Endodermal cell (in vitro differentiated cells): Measurements from ENCODE around the gene GOLGA5. TPM values are rescaled to one million over a fixed set of nuclear protein-coding genes. Genes with fewer than 3 reads are reported as not detected.

ENCODE experiments used
- DNase-seq: peaks from one replicate; pipeline ENCODE4 v3.0.0-alpha.2; 2017
- H3K27ac ChIP-seq: 2 replicates; pipeline ENCODE4 v1.5.1; 2013; ENCODE audit warnings: mild to moderate bottlenecking, low read depth, low read length, moderate library complexity
- H3K27me3 ChIP-seq: 2 replicates; pipeline ENCODE4 v1.6.1; 2013; ENCODE audit warnings: mild to moderate bottlenecking, low read length, moderate library complexity; ENCODE audit not compliant: insufficient read depth, control insufficient read depth, poor library complexity, severe bottlenecking
- H3K36me3 ChIP-seq: 2 replicates; pipeline ENCODE4 v1.7.0; 2013; ENCODE audit warnings: mild to moderate bottlenecking, low read length, moderate library complexity; ENCODE audit not compliant: control insufficient read depth, insufficient read depth
- H3K4me1 ChIP-seq: one replicate; pipeline ENCODE4 v1.7.0; 2013; ENCODE audit warnings: low read length; ENCODE audit not compliant: control insufficient read depth, insufficient read depth
- H3K4me3 ChIP-seq: 2 replicates; pipeline ENCODE4 v1.5.1; 2013; ENCODE audit warnings: mild to moderate bottlenecking, low read length, moderate library complexity
- H3K9ac ChIP-seq: 2 replicates; pipeline ENCODE4 v1.6.1; 2013; ENCODE audit warnings: mild to moderate bottlenecking, low read length, moderate library complexity; ENCODE audit not compliant: poor library complexity, severe bottlenecking; ENCODE audit errors: extremely low read depth
- H3K9me3 ChIP-seq: 2 replicates; pipeline ENCODE4 v1.6.1; 2013; ENCODE audit warnings: mild to moderate bottlenecking, low read length, moderate library complexity; ENCODE audit not compliant: control insufficient read depth
- H3K27ac Mint-ChIP-seq: 2 replicates; pipeline ENCODE4 v1.8.0; 2020; ENCODE audit warnings: mixed read lengths
- H3K27me3 Mint-ChIP-seq: 2 replicates; pipeline ENCODE4 v1.8.0; 2021; ENCODE audit warnings: mild to moderate bottlenecking, mixed read lengths; ENCODE audit not compliant: insufficient read depth
- H3K36me3 Mint-ChIP-seq: 2 replicates; pipeline ENCODE4 v1.8.0; 2020; ENCODE audit warnings: low read depth, mixed read lengths
- H3K4me1 Mint-ChIP-seq: 2 replicates; pipeline ENCODE4 v1.8.0; 2020; ENCODE audit warnings: mixed read lengths
- H3K4me3 Mint-ChIP-seq: 2 replicates; pipeline ENCODE4 v1.8.0; 2020; ENCODE audit warnings: mild to moderate bottlenecking, moderate library complexity, mixed read lengths
- H3K9me3 Mint-ChIP-seq: 2 replicates; pipeline ENCODE4 v1.8.0; 2020; ENCODE audit warnings: mild to moderate bottlenecking, mixed read lengths
- CTCF ChIP-seq: fragments of 200-600 bp; sonication (generic); conservative IDR thresholded peaks from 2 replicates; pipeline ENCODE4 v1.5.0; 2021; ENCODE audit warnings: antibody characterized with exemption, mild to moderate bottlenecking
- WGBS, 2 experiments: methylation state at CpG; one replicate each; pipeline versions ENCODE4 v1.1.5 to v1.1.7; 2013; ENCODE audit warnings: missing lambda C conversion rate in 2 of 2, mixed read lengths in 1 of 2; ENCODE audit not compliant: insufficient coverage in 1 of 2, insufficient read length in 1 of 2; 5-methylcytosine and 5-hydroxymethylcytosine counted together
- total RNA-seq, 2 donors: library from RNA; stranded (reverse); fragmentation: NEBNext Ultra II Directional in 1 of 2; extraction: Animal tissue kit (Norgen Biotek cat#: 25700) in 1 of 2; gene quantifications; 2 replicates in 1 of 2; 3 replicates in 1 of 2; pipeline ENCODE4 v1.2.1, GENCODE V29; 2021

GOLGA5 gene
- total RNA-seq, 2 donors from 2014 or later = 29.3 to 41.1 TPM

DNA sequence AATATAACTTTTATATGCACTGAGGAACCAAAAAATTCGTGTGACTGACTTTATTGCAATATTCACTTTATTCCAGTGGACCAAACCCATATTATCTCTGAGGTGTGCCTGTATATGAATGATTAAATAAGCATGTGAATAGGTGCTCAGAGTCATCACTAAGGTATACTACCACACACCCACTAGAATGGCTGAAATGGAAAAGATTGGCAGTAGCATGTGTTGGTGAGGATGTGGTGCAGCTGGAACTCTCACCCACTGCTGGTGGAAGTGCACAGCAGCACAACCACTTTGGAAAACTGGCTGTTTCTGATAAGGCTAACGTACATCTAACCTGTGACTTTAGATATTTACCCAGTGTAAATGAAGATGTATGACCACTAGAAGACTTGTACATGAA is 36.8 kb downstream of the GOLGA5 start:
- peaks cover 8% of the 10 kb centered on the region for H3K4me1 Mint-ChIP-seq
- H3K4me3 Mint-ChIP-seq = no peak overlapping the region
- peaks cover 78% of the 10 kb centered on the region for H3K36me3 ChIP-seq

GRCh38 chr14:92832137-92832700 is 38.1 kb downstream of the GOLGA5 start:
- H3K27ac Mint-ChIP-seq = no peak overlapping the region
- Histone ChIP-seq H3K9ac (no peak overlapping the region), H3K4me1 (no peaks in the 10 kb centered on the region), H3K4me3 (no peak overlapping the region), H3K27me3 (no peaks in the 10 kb centered on the region), H3K9me3 (no peaks in the 10 kb centered on the region), H3K36me3 (peaks cover 82% of the 10 kb centered on the region), H3K27ac (no peak overlapping the region)
- DNase-seq = no peak
- H3K4me3 Mint-ChIP-seq = no peak overlapping the region
- TF ChIP-seq CTCF = no peak
- no peaks in the 10 kb centered on the region for H3K27me3 Mint-ChIP-seq
- H3K9me3 Mint-ChIP-seq = no peaks in the 10 kb centered on the region
- peaks cover 8% of the 10 kb centered on the region for H3K4me1 Mint-ChIP-seq
- H3K36me3 Mint-ChIP-seq = peaks cover 53% of the 10 kb centered on the region
- 60 to 79% methylated on average over 2 to 7 of the region's 7 CpGs for WGBS, 2 experiments

More for the DNA sequence above, 36.8 kb downstream of the GOLGA5 start:
- H3K27ac Mint-ChIP-seq = no peak overlapping the region
- Histone ChIP-seq H3K27ac (no peak overlapping the region), H3K9me3 (no peaks in the 10 kb centered on the region), H3K27me3 (no peaks in the 10 kb centered on the region), H3K4me3 (no peak overlapping the region), H3K9ac (no peak overlapping the region), H3K4me1 (no peaks in the 10 kb centered on the region)
- H3K36me3 Mint-ChIP-seq = peaks cover 55% of the 10 kb centered on the region
- no peak for TF ChIP-seq CTCF
- H3K27me3 Mint-ChIP-seq = no peaks in the 10 kb centered on the region
- WGBS, 2 experiments = 75 to 79% methylated on average over 1 to 2 of the region's 2 CpGs
- no peak for DNase-seq
- no peaks in the 10 kb centered on the region for H3K9me3 Mint-ChIP-seq

DNA sequence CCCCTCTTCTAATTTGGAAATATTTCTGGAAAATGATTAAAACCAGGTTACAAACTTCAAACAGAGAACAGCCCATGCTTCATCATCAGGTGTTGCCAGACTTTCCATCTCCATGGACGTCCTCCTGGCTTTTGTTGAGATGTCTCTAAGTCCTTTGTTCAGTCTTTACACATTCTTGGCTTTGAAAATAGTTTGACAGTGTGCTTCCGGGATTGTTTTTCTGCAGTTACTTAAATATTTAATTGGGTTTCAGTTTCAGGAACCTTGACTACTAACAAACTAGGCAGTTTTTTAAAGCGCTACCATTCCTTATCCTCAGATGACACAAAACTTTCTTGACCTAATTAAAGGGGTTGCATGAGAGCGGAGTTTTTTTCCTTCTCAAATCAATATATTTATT is 47.8 kb downstream of the GOLGA5 start:
- no peaks in the 10 kb centered on the region for H3K4me1 Mint-ChIP-seq
- 88 to 100% methylated on average over 1 to 4 of the region's 4 CpGs for WGBS, 2 experiments
- no peak overlapping the region for H3K27ac Mint-ChIP-seq

More for the DNA sequence above, 47.8 kb downstream of the GOLGA5 start:
- Histone ChIP-seq H3K9ac (no peak overlapping the region), H3K4me3 (no peak overlapping the region), H3K4me1 (no peaks in the 10 kb centered on the region), H3K27ac (no peak overlapping the region), H3K9me3 (no peaks in the 10 kb centered on the region), H3K36me3 (peaks cover 39% of the 10 kb centered on the region), H3K27me3 (no peaks in the 10 kb centered on the region)
- no peak overlapping the region for H3K4me3 Mint-ChIP-seq
- no peak for DNase-seq
- no peaks in the 10 kb centered on the region for H3K9me3 Mint-ChIP-seq
- no peaks in the 10 kb centered on the region for H3K27me3 Mint-ChIP-seq
- no peak for TF ChIP-seq CTCF
- H3K36me3 Mint-ChIP-seq = peaks cover 31% of the 10 kb centered on the region
